ENCODE results near the gene IL15RA.

Gene IL15RA

DNA sequence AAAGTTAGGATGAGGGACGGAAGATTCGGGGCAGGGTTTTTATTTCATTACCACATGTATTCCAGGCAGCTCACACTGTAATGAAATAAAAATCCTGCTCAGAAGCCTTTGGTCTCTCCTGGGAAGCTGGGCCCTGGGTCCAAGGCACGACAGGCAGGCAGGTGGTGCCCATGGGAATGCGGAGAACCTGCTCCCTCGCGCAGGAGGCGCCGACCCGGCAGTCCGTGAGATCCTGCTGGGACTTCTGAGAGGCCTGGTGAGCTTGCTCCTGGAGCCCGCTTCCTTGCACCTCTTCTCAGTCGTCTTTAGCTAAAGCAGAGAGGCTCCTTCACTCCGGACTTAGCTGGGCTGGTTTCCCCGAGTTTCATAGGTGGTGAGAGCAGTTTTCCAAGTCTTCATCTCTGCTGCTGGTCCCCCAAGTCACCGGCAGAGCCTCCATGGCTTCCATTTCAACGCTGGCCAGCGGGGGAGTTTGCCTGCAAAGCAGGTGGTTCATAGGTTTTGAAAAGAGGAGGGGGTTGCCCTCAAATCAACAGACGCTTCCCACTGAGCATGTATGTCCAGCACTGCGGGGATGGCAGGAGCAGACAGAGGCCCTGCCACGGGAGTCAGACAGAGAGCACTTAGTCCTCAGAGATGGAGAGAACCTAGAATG, 24.5 kb downstream of the IL15RA start:
- TF ChIP-seq, protein P1, sequence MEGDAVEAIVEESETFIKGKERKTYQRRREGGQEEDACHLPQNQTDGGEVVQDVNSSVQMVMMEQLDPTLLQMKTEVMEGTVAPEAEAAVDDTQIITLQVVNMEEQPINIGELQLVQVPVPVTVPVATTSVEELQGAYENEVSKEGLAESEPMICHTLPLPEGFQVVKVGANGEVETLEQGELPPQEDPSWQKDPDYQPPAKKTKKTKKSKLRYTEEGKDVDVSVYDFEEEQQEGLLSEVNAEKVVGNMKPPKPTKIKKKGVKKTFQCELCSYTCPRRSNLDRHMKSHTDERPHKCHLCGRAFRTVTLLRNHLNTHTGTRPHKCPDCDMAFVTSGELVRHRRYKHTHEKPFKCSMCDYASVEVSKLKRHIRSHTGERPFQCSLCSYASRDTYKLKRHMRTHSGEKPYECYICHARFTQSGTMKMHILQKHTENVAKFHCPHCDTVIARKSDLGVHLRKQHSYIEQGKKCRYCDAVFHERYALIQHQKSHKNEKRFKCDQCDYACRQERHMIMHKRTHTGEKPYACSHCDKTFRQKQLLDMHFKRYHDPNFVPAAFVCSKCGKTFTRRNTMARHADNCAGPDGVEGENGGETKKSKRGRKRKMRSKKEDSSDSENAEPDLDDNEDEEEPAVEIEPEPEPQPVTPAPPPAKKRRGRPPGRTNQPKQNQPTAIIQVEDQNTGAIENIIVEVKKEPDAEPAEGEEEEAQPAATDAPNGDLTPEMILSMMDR (IDR thresholded peaks at IDR 0.05): no peak
- no peaks in the 10 kb centered on the region for H3K27me3 ChIP-seq (ENCODE audit: control insufficient read depth, insufficient read depth, low read length)
- no peaks in the 10 kb centered on the region for H3K4me1 ChIP-seq
- no peaks in the 10 kb centered on the region for H3K79me2 ChIP-seq
- no peaks in the 10 kb centered on the region for H3K36me3 ChIP-seq (ENCODE audit: control insufficient read depth, insufficient read depth, low read length)
- H3K27ac ChIP-seq: no peak overlapping the region
- H3K4me3 ChIP-seq (ENCODE audit: low read depth, low read length): no peak overlapping the region
- H3K9me3 ChIP-seq (ENCODE audit: control insufficient read depth, low read length): no peaks in the 10 kb centered on the region
- H3K4me2 ChIP-seq (ENCODE audit: low read length): no peak overlapping the region
- no peak overlapping the region for H2AFZ ChIP-seq
- no peak overlapping the region for H3K9ac ChIP-seq

- Histone ChIP-seq H3K79me2 (no peaks in the 10 kb centered on the region), H3K4me3 (ENCODE audit: low read depth, low read length) (no peak overlapping the region), H3K9me3 (ENCODE audit: control insufficient read depth, low read length) (no peaks in the 10 kb centered on the region), H3K4me1 (no peaks in the 10 kb centered on the region), H3K27ac (no peak overlapping the region), H3K4me2 (ENCODE audit: low read length) (no peak overlapping the region), H2AFZ (no peak overlapping the region), H3K9ac (no peak overlapping the region), H3K36me3 (ENCODE audit: control insufficient read depth, insufficient read depth, low read length) (no peaks in the 10 kb centered on the region), H3K27me3 (ENCODE audit: control insufficient read depth, insufficient read depth, low read length) (no peaks in the 10 kb centered on the region)
- TF ChIP-seq, protein P1 (IDR thresholded peaks at IDR 0.05): no peak
Observed at GRCh38 chr10:5951721-5952407, 25.5 kb downstream of the IL15RA start.

DNA sequence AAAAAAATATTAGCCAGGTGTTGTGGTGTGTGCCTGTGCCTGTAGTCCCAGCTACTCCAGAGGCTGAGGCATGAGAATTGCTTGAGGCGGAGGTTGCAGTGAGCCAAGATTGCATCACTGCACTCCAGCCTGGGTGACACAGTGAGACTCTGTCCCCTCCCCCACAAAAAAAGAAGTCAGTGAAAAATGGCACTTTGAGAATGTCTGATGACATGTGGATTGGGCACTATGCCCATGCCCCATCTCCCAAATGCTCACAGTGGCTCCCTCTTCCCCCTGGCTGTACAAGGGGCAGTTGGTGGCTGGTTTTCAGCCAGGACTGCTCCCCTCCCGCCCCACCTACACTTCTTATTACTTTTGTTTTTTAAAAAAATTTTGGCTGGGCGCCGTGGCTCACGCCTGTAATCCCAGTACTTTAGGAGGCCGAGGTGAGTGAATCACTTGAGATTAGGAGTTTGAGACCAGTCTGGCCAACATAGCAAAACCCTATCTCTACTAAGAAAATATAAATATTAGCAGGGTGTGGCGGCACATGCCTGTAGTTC, 26.1 kb downstream of the IL15RA start:
- no peak overlapping the region for H2AFZ ChIP-seq
- no peak overlapping the region for H3K9ac ChIP-seq
- no peak overlapping the region for H3K4me2 ChIP-seq (ENCODE audit: low read length)
- H3K27ac ChIP-seq: no peak overlapping the region
- H3K79me2 ChIP-seq: no peaks in the 10 kb centered on the region
- no peaks in the 10 kb centered on the region for H3K9me3 ChIP-seq (ENCODE audit: control insufficient read depth, low read length)
- no peaks in the 10 kb centered on the region for H3K4me1 ChIP-seq
- H3K4me3 ChIP-seq (ENCODE audit: low read depth, low read length): no peak overlapping the region
- no peaks in the 10 kb centered on the region for H3K36me3 ChIP-seq (ENCODE audit: control insufficient read depth, insufficient read depth, low read length)
- H3K27me3 ChIP-seq (ENCODE audit: control insufficient read depth, insufficient read depth, low read length): no peaks in the 10 kb centered on the region
- TF ChIP-seq, protein P1 (IDR thresholded peaks at IDR 0.05): no peak

DNA sequence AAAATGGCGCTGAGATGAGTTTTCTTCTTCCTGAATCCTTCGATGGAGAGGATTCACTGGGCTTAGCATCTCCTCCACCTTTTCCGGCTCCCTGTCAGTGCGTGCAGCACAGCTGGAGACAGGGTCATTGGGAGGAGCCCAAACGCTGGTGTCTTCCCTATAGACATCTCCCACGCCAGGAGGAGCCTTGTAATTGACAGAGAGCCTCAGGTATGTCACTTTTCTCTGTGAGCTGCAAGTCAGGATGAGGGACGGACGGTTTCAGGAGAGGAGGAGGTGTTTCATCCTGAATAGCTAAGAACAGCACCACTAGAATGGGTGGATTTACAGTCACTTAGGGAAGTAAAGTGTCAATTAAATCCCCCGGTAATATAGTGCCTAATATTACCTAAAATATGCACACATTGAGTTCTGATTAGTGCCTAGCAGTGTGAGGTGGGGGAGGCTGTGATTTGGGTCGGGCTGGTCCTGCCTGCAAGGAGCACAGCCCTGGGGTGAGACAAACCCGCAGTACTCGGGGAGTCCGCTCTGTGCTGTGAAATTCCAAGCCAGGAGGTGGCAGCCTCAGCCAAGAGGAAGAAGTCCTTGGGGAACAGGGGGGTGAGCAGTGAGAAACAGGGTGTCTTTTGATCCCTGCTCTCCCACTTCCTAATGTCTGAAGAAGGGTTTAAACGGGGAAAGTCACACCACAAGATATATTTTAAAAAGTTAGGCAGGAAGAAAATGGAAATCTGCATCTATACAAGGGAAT, 28.2 kb downstream of the IL15RA start:
- Histone ChIP-seq H3K27ac (no peak overlapping the region), H3K4me3 (ENCODE audit: low read depth, low read length) (no peak overlapping the region), H3K4me2 (ENCODE audit: low read length) (no peak overlapping the region), H2AFZ (no peak overlapping the region), H3K27me3 (ENCODE audit: control insufficient read depth, insufficient read depth, low read length) (no peaks in the 10 kb centered on the region), H3K9me3 (ENCODE audit: control insufficient read depth, low read length) (no peaks in the 10 kb centered on the region), H3K9ac (no peak overlapping the region), H3K79me2 (no peaks in the 10 kb centered on the region), H3K36me3 (ENCODE audit: control insufficient read depth, insufficient read depth, low read length) (no peaks in the 10 kb centered on the region), H3K4me1 (no peaks in the 10 kb centered on the region)
- TF ChIP-seq, protein P1 (IDR thresholded peaks at IDR 0.05): peak; percentile 18
